Pancreas (tissue), 10 donors: Measurements from ENCODE around the gene OR52M1. TPM values are rescaled to one million over a fixed set of nuclear protein-coding genes. Genes with fewer than 3 reads are reported as not detected.

ENCODE experiments used
- ATAC-seq, 4 donors: fragments of 200-7000 bp; cut with Tn5 transposase; one replicate each; pipeline versions ENCODE4 v1.8.0 to v1.9.1; 2020; ENCODE audit warnings: mild to moderate bottlenecking in 4 of 4, moderate library complexity in 4 of 4
- DNase-seq, 6 donors: peaks; one replicate each; pipeline ENCODE4 v3.0.0-alpha.2; 2020
- FAIRE-seq: peaks from 2 replicates; lab custom pipeline; 2012; peaks lifted over from hg19 to GRCh38; lab: Jason Lieb, UNC
- H3K27ac ChIP-seq, 4 donors: fragments of 200-600 bp; sonication (generic); 1 replicate in 3 of 4; 2 replicates in 1 of 4; pipeline versions ENCODE4 v1.5.0 to v1.8.0; 2020
- H3K27me3 ChIP-seq, 4 donors: fragments of 200-600 bp; one replicate each; pipeline ENCODE4 v1.8.0; 2021
- H3K36me3 ChIP-seq, 3 donors: fragments of 200-600 bp; sonication (generic) in 1 of 3; one replicate each; pipeline versions ENCODE4 v1.5.0 to v1.8.0; 2020 to 2021
- H3K4me1 ChIP-seq, 3 donors: fragments of 200-600 bp; one replicate each; pipeline ENCODE4 v1.8.0; 2021
- H3K4me3 ChIP-seq, 4 donors: fragments of 200-600 bp; sonication (generic) in 2 of 4; one replicate each; pipeline versions ENCODE4 v1.5.0 to v1.8.0; 2020 to 2021
- H3K9me3 ChIP-seq, 4 donors: fragments of 200-600 bp; one replicate each; pipeline ENCODE4 v1.8.0; 2021
- CTCF ChIP-seq, 4 donors: fragments of 200-600 bp; sonication (generic) in 3 of 4; IDR thresholded peaks; one replicate each; pipeline versions ENCODE4 v1.5.0 to v1.8.0; 2021; ENCODE audit warnings: antibody characterized with exemption in 4 of 4
- WGBS, 2 donors: extraction: QIAGEN DNeasy Blood & Tissue Kit; methylation state at CpG; one replicate each; pipeline ENCODE4 v1.1.7; 2013; 5-methylcytosine and 5-hydroxymethylcytosine counted together
- intact Hi-C, 3 donors: fragments of 100-400 bp; cut with DNase I; formaldehyde crosslinking; loops; one replicate each; pipeline versions ENCODE4 v1.11.1 to v1.14.2; 2022
- polyA plus RNA-seq, 2 donors: library from polyadenylated mRNA; stranded (reverse); fragments of 200-250 nt; gene quantifications; one replicate each; pipeline ENCODE4 v1.2.3, GENCODE V29; 2013
- total RNA-seq, 6 donors: library from RNA; stranded (reverse); fragmentation: NEBNext Ultra II Directional in 4 of 6; extraction: Animal tissue kit (Norgen Biotek cat#: 25700) in 4 of 6; gene quantifications; one replicate each; pipeline versions ENCODE4 v1.2.1 to v1.2.4, GENCODE V29; 2021 to 2023
- donor health status: healthy with polysubstance abuse.
- donor health status: DM: no; HTN: no; CAD: no; lungs with moderate emphysema.
- donor health status: DM: no; HTN: no; CAD: no.
- donor health status: control.
- donor health status: control.
- donor health status: Bipolar disorder and iron deficiency.
- donor health status: DM: yes; HTN: yes; CAD: no.
- donor health status: DM: no; HTN: no; CAD: no.
- donor health status: DM: no; HTN: no; CAD: no.
- donor health status: DM: yes; HTN: yes; CAD: no.

The OR52M1 gene
- total and polyA plus RNA-seq, 8 donors: not detected

DNA sequence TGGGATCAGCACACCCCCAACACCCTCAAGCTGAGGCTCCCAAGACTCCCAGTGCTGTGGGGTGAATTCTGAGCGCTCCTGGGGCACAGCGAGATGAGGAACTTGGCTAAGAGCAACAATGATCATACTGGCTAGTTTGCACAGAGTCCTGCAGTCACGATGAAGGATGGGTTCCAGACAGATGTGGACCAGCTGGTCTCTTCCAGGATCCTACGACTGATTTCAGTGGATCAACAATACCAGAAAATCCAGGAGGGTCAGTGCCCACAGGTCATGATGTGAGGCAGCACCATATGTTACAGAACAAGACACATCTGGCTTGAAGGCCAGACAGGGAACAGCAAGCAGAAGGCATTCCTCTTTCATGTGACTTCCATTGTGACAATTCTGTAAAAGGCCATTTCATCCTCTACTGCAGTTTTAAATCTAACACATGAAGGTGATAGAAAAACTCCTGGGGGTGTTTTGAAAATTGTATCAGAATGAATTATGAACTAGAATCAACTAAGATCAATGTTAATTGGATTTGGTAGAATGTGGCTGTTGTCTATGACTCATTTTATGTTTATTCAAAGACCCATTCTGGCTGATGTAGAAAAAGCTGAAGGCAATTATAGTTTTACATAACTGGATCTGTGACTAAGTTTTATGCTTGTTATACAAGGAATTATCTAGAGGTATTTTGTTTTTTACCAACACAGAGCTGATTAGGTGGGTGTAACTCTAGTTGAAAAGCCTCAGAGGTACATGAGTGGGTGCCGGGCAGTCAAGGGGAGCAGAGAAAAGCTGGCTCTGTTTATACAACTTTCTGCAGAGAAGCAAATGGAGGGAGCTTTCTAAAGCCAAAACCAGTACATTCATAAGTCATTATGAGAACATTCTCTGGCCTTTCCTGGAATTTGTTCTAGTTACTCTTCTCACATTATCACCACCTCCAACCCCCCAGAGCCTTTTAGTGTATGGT is 33.4 kb upstream of the OR52M1 start:
- Histone ChIP-seq H3K4me1 (no peaks in the 10 kb centered on the region), H3K27ac (no peak overlapping the region), H3K9me3 (no peaks in the 10 kb centered on the region), H3K4me3 (no peak overlapping the region), H3K36me3 (no peaks in the 10 kb centered on the region), H3K27me3 (no peaks in the 10 kb centered on the region)
- ATAC-seq: no peak
- intact Hi-C loops: no loop called here
- DNase-seq: no peak
- WGBS, 2 donors: 63 to 64% methylated on average over 5 of the region's 5 CpGs
- no peak for FAIRE-seq
- TF ChIP-seq CTCF (IDR thresholded peaks at IDR 0.05): no peak

DNA sequence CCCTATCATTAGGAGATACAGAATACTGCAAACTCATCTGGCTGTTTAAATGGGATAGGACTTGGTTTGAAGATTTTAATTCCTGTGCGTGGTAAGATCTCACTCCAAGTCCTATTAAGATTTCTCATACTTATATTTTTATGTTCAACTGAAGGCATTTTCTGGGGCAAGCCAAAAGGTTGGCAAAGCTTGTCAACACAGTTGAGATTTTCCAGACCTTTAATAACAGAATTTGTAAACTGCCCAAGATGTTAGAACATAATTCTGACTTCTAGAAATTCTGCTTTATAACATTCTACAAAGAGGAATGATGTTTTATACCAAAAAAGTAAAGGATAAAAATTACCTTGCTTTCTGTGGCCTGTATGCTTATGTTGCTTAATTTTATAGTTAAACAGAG is 30.8 kb upstream of the OR52M1 start:
- 53 to 54% methylated on average over 1 of the region's 1 CpG for WGBS, 2 donors
- Histone ChIP-seq H3K36me3 (no peaks in the 10 kb centered on the region), H3K27ac (no peak overlapping the region), H3K27me3 (no peaks in the 10 kb centered on the region), H3K9me3 (no peaks in the 10 kb centered on the region), H3K4me3 (no peak overlapping the region), H3K4me1 (no peaks in the 10 kb centered on the region)
- intact Hi-C loops: no loop called here
- ATAC-seq (no peak), DNase-seq (no peak), FAIRE-seq (no peak)
- TF ChIP-seq CTCF (IDR thresholded peaks at IDR 0.05): no peak

DNA sequence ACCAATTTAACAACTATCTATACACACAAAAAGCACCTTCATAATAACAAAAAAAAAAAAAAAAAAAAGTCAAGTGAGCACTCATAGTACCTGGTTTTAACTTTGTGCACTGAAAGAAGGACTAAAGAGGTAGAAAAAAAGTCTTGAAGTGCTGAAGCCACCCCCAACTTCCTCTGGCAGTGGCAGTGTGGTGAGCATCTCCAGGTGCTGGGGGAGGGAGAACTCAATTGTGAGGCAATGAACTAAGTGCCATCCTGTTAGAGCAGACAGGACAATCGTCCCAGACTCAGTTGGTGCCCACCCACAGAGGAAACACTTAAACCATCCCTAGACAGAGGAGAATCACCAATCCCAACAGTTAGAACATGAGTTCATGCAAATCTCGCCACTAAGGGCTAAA is 22.7 kb upstream of the OR52M1 start:
- TF ChIP-seq CTCF (IDR thresholded peaks at IDR 0.05): no peak
- H3K27ac ChIP-seq: no peak overlapping the region
- intact Hi-C loops: no loop called here
- DNase-seq (no peak), FAIRE-seq (no peak), ATAC-seq (no peak)
- 54 to 56% methylated on average over 2 of the region's 2 CpGs for WGBS, 2 donors
- no peaks in the 10 kb centered on the region for H3K27me3 ChIP-seq
- no peaks in the 10 kb centered on the region for H3K36me3 ChIP-seq
- no peaks in the 10 kb centered on the region for H3K9me3 ChIP-seq
- no peak overlapping the region for H3K4me3 ChIP-seq
- no peaks in the 10 kb centered on the region for H3K4me1 ChIP-seq

GRCh38 chr11:4522752-4523151 is 22.2 kb upstream of the OR52M1 start:
- 78 to 81% methylated on average over 6 of the region's 6 CpGs for WGBS, 2 donors
- ATAC-seq (no peak), DNase-seq (no peak), FAIRE-seq (no peak)
- intact Hi-C loops: no loop called here
- H3K36me3 ChIP-seq: no peaks in the 10 kb centered on the region
- no peak overlapping the region for H3K27ac ChIP-seq
- H3K4me1 ChIP-seq: no peaks in the 10 kb centered on the region
- no peaks in the 10 kb centered on the region for H3K27me3 ChIP-seq
- H3K9me3 ChIP-seq: no peaks in the 10 kb centered on the region
- H3K4me3 ChIP-seq: no peak overlapping the region
- no peak for TF ChIP-seq CTCF (IDR thresholded peaks at IDR 0.05)

DNA sequence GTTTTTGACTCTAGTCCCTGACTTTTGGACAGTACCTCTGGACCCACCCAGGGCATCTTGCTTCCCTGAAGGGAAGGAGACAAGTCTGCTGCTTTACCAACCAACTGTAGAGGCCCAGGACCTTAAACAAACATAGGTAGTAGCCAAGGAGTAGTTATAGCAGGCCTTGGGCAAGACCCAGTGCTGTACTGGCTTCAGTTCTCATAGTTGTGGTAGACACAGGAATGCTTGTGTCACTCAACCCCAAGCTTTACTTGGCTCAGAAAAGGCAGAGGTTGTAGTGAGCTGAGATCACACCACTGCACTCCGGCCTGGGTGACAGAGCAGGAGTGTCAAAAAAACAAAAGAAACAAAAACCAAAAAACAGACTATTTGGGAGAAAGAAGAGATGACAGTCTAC is 21.3 kb upstream of the OR52M1 start:
- DNase-seq (no peak), ATAC-seq (no peak), FAIRE-seq (no peak)
- no peak overlapping the region for H3K4me3 ChIP-seq
- no peaks in the 10 kb centered on the region for H3K27me3 ChIP-seq
- H3K4me1 ChIP-seq: no peaks in the 10 kb centered on the region
- no peaks in the 10 kb centered on the region for H3K36me3 ChIP-seq
- H3K9me3 ChIP-seq: no peaks in the 10 kb centered on the region
- 84 to 89% methylated on average over 1 of the region's 1 CpG for WGBS, 2 donors
- no peak for TF ChIP-seq CTCF (IDR thresholded peaks at IDR 0.05)
- intact Hi-C loops: no loop called here
- H3K27ac ChIP-seq: no peak overlapping the region
